Activated T-cell treated with anti-CD3 and anti-CD28 coated beads, Interleukin-2, amount 50 U/mL, for 72 hours (primary cell): ENCODE measurements around the gene NAP1L4. TPM values are rescaled to one million over a fixed set of nuclear protein-coding genes. Genes with fewer than 3 reads are reported as not detected.
A peak's percentile ranks its signal among the peaks of the same experiment; 100 is the strongest.

Experiments
- ATAC-seq, 2 donors: fragments of 150-1000 bp; cut with Tn5 transposase; replicated peaks in 1 of 2; 2 replicates each; pipeline ENCODE4 v1.10.0; 2021; ENCODE audit warnings: moderate library complexity in 2 of 2, mild to moderate bottlenecking in 1 of 2
- DNase-seq, 2 donors: peaks; one replicate each; pipeline ENCODE4 v3.0.0; 2021 to 2022; ENCODE audit warnings: mixed read lengths in 1 of 2
- H3K27ac Mint-ChIP-seq: one replicate; pipeline ENCODE4 v1.8.0; 2022; ENCODE audit warnings: mild to moderate bottlenecking, moderate library complexity, mixed read lengths
- H3K27me3 Mint-ChIP-seq: one replicate; pipeline ENCODE4 v1.8.0; 2022; ENCODE audit warnings: low read depth, mixed read lengths
- H3K36me3 Mint-ChIP-seq, 2 donors: one replicate each; pipeline ENCODE4 v1.8.0; 2022; ENCODE audit warnings: mixed read lengths in 2 of 2, mild to moderate bottlenecking in 1 of 2; ENCODE audit not compliant: insufficient read depth in 2 of 2
- H3K4me1 Mint-ChIP-seq: one replicate; pipeline ENCODE4 v1.8.0; 2022; ENCODE audit warnings: low read depth, mixed read lengths
- H3K4me3 Mint-ChIP-seq, 2 donors: one replicate each; pipeline ENCODE4 v1.8.0; 2022; ENCODE audit warnings: mild to moderate bottlenecking in 2 of 2, mixed read lengths in 2 of 2, moderate library complexity in 2 of 2
- H3K9me3 Mint-ChIP-seq, 2 donors: one replicate each; pipeline ENCODE4 v1.8.0; 2022; ENCODE audit warnings: mixed read lengths in 2 of 2
- total RNA-seq, 2 donors: library from RNA; stranded (reverse); gene quantifications; one replicate each; pipeline ENCODE4 v1.2.3, GENCODE V29; 2022

The NAP1L4 gene, protein sequence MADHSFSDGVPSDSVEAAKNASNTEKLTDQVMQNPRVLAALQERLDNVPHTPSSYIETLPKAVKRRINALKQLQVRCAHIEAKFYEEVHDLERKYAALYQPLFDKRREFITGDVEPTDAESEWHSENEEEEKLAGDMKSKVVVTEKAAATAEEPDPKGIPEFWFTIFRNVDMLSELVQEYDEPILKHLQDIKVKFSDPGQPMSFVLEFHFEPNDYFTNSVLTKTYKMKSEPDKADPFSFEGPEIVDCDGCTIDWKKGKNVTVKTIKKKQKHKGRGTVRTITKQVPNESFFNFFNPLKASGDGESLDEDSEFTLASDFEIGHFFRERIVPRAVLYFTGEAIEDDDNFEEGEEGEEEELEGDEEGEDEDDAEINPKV
- 100 to 1,000 TPM; 421 to 504 TPM for total RNA-seq

DNA sequence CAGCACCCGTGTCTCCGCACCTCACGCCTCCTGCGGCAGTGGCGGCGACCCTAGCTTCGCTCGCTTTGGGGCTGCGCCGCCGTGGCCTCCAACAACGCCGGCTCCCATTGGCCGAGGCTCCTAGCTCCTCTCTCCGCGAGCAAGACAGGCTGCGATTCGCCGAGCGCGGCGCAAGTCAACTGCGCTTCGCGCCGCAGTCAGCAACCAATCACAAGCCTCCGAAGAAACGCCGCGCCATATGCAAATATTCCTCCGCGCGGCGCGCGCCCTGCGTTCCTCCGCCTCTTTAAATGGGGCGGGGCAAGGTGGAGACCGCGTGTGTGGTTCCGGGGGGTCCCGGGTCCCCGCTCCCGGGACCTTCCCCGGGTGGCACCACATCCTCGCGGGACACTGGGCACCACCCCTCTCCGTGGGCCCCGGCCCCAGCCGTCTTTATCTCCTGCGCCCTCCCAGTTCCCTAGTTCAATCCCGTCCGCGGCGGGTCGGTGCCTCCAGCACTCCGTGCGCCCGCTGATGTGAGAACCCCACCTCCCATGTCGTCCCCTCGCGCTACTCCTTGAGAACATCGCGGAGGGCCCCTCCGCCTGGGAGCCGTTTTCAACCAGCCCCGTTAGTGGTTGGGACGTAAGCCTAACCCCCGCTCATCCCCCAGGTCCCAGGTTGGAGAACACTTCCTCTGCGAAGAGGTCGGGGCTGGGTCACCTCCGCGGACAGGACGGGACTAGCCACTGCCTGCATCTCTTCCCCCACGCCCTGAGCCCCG is at the start of gene NAP1L4:
TSS of gene NAP1L4 (minus strand) at position 96 of the 763 bp plus-strand sequence. CDS start 13,109 bp downstream, outside the sequence.
- peaks cover 26 to 36% of the 10 kb centered on the region in 2 donors for H3K36me3 Mint-ChIP-seq
- peak within 1 kb of the TSS; percentile 96 for H3K27ac Mint-ChIP-seq
- ATAC-seq = peak; percentile 82 to 83
- peak within 1 kb of the TSS; percentile 94 to 98 for H3K4me3 Mint-ChIP-seq
- no peaks in the 10 kb centered on the region for H3K9me3 Mint-ChIP-seq
- peak; percentile 95 to 98 for DNase-seq
- no peaks in the 10 kb centered on the region for H3K27me3 Mint-ChIP-seq
- H3K4me1 Mint-ChIP-seq = peaks cover 41% of the 10 kb centered on the region

DNA sequence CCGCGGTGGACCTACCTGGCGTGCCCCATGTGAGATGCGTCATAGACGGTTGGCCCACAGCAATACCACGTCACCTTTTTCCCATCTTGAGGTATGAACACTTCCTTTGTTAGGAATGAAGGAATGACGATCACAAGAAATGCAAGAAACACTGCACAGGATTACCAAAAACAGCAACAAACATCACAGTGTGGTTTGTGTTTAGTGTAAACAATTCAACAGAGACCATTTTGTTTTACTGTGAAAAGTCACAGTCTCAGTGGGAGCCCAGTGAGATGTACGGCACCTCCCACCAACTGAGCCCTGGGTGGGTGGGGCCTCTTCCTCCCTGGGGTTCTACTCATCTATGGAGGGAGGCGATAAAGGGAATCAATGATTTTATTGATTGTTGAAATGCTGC is 48.8 kb upstream of the NAP1L4 start:
- Mint-ChIP-seq H3K4me3 (no peak overlapping the region), H3K4me1 (peaks cover 14% of the 10 kb centered on the region), H3K27me3 (no peaks in the 10 kb centered on the region), H3K9me3 (no peaks in the 10 kb centered on the region), H3K36me3 (peaks cover 13 to 29% of the 10 kb centered on the region in 2 donors), H3K27ac (no peak overlapping the region)
- DNase-seq = no peak
- no peak for ATAC-seq

DNA sequence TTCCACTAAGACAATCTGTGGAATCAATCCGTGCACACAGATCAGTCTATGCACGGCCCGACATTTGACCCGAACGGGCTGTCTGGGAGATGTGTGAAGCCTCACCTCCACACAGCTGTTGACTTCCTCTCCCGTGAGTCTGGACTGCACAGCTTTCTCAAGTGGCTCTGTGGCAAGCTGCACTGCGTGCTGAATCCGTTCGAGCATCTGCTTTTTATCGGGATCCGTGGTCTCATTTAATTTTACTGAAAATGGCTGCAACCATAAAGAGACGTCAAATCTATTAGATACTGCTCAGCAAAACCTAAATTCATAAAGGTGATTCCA is 45.8 kb upstream of the NAP1L4 start:
- H3K4me1 Mint-ChIP-seq = peaks cover 14% of the 10 kb centered on the region
- no peak overlapping the region for H3K27ac Mint-ChIP-seq
- no peaks in the 10 kb centered on the region for H3K9me3 Mint-ChIP-seq
- ATAC-seq (no peak), DNase-seq (no peak)
- H3K27me3 Mint-ChIP-seq = no peaks in the 10 kb centered on the region
- peaks cover 15 to 32% of the 10 kb centered on the region in 2 donors for H3K36me3 Mint-ChIP-seq
- H3K4me3 Mint-ChIP-seq = no peak overlapping the region

DNA sequence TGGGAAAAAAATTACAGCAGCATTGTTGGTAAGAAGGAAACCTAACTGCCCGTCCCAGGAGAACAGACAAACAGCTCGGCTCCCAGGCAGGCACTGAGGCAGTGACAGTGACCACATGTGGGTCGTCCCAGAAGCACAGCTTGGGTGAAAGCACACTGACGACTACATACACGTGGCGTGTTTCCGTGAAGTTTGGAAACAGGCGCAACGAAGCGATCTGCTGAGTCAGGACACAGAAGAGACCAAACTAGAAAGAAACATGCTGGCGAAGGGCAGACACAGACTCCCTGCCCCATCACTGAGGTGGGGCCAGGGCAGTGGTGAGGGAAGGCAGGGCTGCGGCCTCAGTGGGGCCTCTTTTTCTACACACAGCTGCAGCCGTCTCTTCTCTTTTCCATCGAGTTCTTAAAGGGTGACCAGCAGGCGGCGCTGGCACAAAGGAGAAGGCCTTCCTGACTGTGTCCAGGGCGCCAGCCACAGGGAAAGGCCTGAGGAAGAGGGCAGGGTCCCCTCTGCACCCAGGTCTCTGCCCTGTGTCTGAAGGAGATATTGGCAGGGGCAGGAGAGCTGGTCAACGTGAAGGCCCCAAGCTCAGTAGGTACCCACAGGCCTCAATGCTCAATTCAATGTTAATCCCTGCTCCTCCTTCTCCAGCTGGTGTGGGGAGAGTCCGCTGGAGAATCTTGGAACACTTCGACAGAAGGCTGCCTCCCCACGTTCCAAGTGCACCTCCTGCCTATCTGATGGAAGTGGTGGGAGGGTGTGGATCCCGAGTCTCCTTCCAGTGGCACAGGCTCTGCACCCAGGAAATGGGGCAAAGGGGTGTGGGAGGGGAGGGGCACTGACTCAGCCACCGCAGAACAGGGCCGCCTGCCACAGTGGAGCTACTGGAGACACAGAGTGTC is 45.2 kb upstream of the NAP1L4 start:
- peak; percentile 78 to 87 for ATAC-seq
- H3K27ac Mint-ChIP-seq = no peak overlapping the region
- H3K27me3 Mint-ChIP-seq = no peaks in the 10 kb centered on the region
- H3K4me3 Mint-ChIP-seq = no peak overlapping the region
- peaks cover 14% of the 10 kb centered on the region for H3K4me1 Mint-ChIP-seq
- H3K9me3 Mint-ChIP-seq = no peaks in the 10 kb centered on the region
- peaks cover 15 to 35% of the 10 kb centered on the region in 2 donors for H3K36me3 Mint-ChIP-seq
- DNase-seq = peak; percentile 42

DNA sequence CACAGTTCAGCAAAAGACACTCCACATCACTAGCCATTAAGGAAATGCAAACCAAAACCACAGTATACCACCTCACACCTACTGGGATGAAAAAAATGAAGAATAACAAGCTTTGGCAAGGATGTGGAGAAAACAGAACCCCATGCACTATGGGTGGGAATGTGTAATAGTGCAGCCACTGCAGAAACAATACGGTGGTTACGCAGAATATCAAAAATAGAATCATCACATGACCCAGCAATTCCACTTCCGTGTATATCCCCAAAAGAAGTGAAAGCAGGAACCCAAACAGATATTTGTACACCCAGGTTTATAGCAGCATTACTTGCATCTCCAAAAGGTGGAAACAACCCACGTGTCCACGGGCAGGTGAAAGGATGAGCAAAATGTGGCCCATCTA is 44.3 kb upstream of the NAP1L4 start:
- DNase-seq = no peak
- no peak overlapping the region for H3K4me3 Mint-ChIP-seq
- ATAC-seq = no peak
- peaks cover 14% of the 10 kb centered on the region for H3K4me1 Mint-ChIP-seq
- H3K27ac Mint-ChIP-seq = no peak overlapping the region
- H3K9me3 Mint-ChIP-seq = no peaks in the 10 kb centered on the region
- no peaks in the 10 kb centered on the region for H3K27me3 Mint-ChIP-seq
- H3K36me3 Mint-ChIP-seq = peaks cover 12 to 29% of the 10 kb centered on the region in 2 donors

DNA sequence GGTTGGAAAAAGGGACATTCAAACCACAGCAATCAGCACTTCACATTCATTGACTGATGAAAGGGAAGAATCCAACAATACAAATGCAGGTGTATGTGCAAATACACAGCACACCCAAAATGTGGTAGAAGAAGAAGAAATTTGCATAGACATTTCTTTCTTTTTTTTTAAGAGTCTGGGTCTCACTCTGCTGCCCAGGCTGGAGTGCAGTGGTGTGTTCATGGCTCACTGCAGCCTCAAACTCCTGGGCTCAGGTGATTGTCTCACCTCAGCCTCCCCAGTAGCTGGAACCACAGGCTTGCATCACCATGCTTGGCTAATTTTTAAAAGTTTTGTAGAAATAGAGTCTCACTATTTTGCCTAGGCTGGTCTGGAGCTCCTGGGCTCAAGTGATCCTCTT is 43.2 kb upstream of the NAP1L4 start:
- Mint-ChIP-seq H3K27me3 (no peaks in the 10 kb centered on the region), H3K36me3 (peaks cover 12 to 35% of the 10 kb centered on the region in 2 donors), H3K4me1 (peaks cover 14% of the 10 kb centered on the region), H3K9me3 (no peaks in the 10 kb centered on the region), H3K4me3 (no peak overlapping the region), H3K27ac (no peak overlapping the region)
- DNase-seq (no peak), ATAC-seq (no peak)

DNA sequence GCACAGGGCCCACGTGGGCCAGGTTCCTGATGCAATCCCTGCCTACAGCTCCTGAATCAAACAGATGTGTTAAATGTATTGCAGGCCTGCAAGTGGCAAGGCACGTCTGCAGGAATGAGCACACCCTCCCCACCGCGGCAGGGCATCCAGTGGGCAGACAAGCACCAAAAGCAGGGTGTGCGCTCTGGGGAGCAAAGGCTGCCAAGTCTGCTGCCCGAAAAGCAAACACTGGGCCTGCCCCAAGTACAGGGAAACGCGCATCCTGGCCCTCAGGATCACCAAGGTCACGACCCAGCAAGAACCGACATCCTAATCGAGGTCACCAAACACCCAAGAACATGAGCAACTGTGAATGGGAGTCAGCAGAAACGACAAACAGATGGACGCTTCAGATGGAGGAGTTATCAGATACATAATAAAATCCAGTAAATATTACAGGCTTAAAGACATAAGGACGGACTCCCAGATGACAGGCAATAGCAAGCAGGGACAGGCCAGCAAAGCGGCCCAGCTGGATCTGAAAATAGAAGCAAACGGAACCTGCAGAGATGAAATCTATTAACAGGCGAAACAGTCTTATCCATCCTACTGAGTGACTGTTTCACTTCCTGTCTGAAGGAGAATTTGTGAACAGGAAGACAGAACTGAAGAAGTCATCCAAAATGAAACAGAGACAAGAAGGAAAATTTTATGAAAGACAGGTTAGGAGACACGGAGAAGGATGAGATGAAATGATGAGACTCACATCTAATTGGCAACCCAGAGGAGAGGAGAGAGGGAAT is 38.4 kb upstream of the NAP1L4 start:
- Mint-ChIP-seq H3K9me3 (no peaks in the 10 kb centered on the region), H3K4me3 (no peak overlapping the region), H3K4me1 (no peaks in the 10 kb centered on the region), H3K36me3 (peaks cover 19 to 44% of the 10 kb centered on the region in 2 donors), H3K27me3 (no peaks in the 10 kb centered on the region), H3K27ac (no peak overlapping the region)
- DNase-seq (no peak), ATAC-seq (no peak)

DNA sequence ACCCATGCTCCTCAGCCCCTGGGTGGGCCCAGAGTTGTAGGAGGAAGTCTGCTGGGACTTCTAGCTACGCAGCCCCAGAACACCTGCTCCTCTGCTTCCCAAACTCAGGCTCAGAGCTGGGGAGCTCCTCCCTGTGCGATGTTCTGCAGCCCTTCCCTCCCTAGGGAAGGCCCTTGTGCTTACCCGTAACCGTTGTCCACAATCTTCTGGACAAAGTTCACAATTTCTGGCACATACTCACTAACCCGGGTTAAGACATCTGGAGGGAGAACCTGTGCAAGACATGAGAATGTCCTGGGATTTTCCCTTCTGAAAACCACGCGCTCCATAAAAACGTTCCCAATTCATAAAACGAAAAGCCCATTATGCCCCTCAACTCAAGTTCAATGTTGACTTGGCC is 36.7 kb upstream of the NAP1L4 start:
- peaks cover 3% of the 10 kb centered on the region for H3K4me1 Mint-ChIP-seq

DNA sequence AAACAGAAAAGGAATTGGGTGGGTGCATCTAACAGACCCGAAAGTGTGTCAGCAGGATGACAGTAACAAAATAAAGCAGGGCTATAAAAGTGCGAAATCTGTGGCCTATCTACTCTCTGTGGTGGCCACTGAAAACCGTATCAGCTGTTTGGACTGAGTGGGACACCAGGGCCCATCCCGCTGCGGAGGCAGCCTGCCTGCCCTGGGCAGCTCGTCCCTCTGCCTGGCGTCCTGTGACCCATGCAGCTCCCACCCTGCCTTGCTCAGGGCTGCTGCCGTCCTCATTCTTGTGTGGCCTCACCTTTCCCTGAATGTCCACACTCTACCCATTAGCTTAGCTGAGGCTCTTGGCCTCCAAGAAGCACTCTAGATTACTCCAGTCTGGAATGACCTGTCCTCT is 34.7 kb upstream of the NAP1L4 start:
- H3K36me3 Mint-ChIP-seq = peaks cover 21 to 50% of the 10 kb centered on the region in 2 donors
- H3K4me1 Mint-ChIP-seq = peaks cover 23% of the 10 kb centered on the region
- DNase-seq (no peak), ATAC-seq (no peak)
- no peak overlapping the region for H3K4me3 Mint-ChIP-seq
- no peaks in the 10 kb centered on the region for H3K9me3 Mint-ChIP-seq
- no peak overlapping the region for H3K27ac Mint-ChIP-seq
- H3K27me3 Mint-ChIP-seq = no peaks in the 10 kb centered on the region

More for the DNA sequence above, 36.7 kb upstream of the NAP1L4 start:
- H3K9me3 Mint-ChIP-seq = no peaks in the 10 kb centered on the region
- H3K27me3 Mint-ChIP-seq = no peaks in the 10 kb centered on the region
- DNase-seq = no peak
- peaks cover 17 to 43% of the 10 kb centered on the region in 2 donors for H3K36me3 Mint-ChIP-seq
- no peak overlapping the region for H3K4me3 Mint-ChIP-seq
- H3K27ac Mint-ChIP-seq = no peak overlapping the region
- no peak for ATAC-seq

DNA sequence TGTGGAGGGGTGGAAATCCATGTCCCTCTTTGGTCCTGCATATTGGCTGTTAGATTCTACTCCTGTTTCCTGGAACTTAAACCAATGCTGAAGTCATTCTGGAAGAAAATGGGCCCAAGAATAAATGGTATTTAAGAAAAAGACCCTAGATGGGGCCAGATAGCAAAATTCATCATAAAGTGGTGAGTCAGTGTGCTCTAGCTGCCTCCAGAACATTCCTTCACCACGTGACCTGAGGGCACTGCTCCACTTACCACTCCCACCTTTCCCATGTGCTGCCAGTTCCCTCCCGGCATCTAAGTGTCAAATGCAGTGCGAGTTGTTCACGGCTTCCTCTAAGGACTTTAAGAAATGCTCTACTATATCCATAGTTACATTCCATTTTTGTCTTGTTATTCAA is 30.9 kb upstream of the NAP1L4 start:
- Mint-ChIP-seq H3K36me3 (peaks cover 20 to 42% of the 10 kb centered on the region in 2 donors), H3K4me1 (peaks cover 28% of the 10 kb centered on the region), H3K27ac (peak overlapping the region; percentile 48), H3K4me3 (peak overlapping the region; percentile 13 to 62), H3K27me3 (no peaks in the 10 kb centered on the region), H3K9me3 (no peaks in the 10 kb centered on the region)
- ATAC-seq (no peak), DNase-seq (no peak)

DNA sequence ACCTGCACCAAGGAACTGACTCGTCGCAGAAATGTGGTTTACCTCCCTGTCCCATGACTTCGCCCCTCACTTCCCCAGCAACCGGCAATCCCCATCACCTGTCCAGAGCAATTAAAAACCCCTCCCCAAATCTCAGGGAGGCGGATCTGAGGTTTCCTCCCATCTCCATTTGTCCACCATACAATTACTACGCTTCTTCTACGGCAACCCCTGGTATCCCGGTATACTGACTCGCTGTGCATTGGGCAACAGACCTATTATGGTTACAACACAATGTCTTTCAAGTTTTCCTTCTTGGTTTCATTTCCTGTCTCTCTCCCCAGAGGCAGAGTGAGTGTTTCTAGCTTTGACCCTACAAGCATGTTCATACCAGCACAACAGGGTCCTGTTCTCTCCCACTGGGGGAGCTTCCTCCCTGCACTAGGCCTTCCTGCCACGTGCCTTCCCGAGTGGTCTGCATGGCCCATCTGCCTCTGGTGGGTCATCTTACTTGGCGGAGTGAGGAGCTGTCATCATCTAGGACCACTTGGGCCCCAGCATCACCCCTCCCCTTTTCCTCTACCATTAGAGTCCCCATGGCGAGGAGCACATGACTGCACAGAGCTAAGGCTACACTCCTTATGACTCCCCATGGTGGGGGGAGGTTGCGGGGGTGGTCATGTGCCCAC is 30.3 kb upstream of the NAP1L4 start:
- ATAC-seq (peak; percentile 76 to 79), DNase-seq (no peak)
- no peaks in the 10 kb centered on the region for H3K9me3 Mint-ChIP-seq
- peaks cover 21 to 46% of the 10 kb centered on the region in 2 donors for H3K36me3 Mint-ChIP-seq
- H3K27ac Mint-ChIP-seq = peak overlapping the region; percentile 39
- peak overlapping the region; percentile 13 to 62 for H3K4me3 Mint-ChIP-seq
- no peaks in the 10 kb centered on the region for H3K27me3 Mint-ChIP-seq
- H3K4me1 Mint-ChIP-seq = peaks cover 28% of the 10 kb centered on the region

DNA sequence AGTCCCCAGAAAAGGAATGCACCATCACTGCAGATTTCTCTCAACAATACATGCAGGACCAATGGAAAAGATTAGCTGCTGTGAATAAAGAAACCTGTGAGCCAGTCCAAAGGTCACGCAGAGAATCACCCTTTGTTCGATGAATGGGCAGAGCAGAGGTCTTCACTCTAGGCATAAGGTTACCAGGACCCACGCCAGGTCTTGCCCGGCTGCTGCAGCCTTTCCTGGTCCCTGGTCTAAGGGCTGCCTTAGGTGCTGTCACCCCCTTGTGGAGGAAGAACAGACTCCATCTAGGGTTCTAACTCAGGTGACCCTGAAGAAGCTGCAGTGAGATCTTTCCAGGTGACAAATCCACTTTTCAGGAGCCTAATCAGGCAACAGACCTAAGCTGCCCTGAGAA is 29.0 kb upstream of the NAP1L4 start:
- no peaks in the 10 kb centered on the region for H3K9me3 Mint-ChIP-seq
- H3K27ac Mint-ChIP-seq = no peak overlapping the region
- ATAC-seq = peak; percentile 61 to 67
- H3K4me3 Mint-ChIP-seq = no peak overlapping the region
- peaks cover 40% of the 10 kb centered on the region for H3K4me1 Mint-ChIP-seq
- no peaks in the 10 kb centered on the region for H3K27me3 Mint-ChIP-seq
- peaks cover 16 to 46% of the 10 kb centered on the region in 2 donors for H3K36me3 Mint-ChIP-seq
- DNase-seq = peak; percentile 43 to 46
